Hepatocyte (in vitro differentiated cells): ENCODE results near the gene GDPD5.

Source experiments
- EZH2 ChIP-seq: fragments of 200-600 bp; sonication (generic); IDR thresholded peaks from 2 replicates; pipeline ENCODE4 v1.6.1; 2016; ENCODE audit warnings: antibody characterized with exemption, mild to moderate bottlenecking, borderline replicate concordance
- TF ChIP-seq, protein P1 (sequence below): fragments of 200-600 bp; sonication (generic); IDR thresholded peaks from 2 replicates; pipeline ENCODE4 v1.5.1; 2016; ENCODE audit warnings: antibody characterized with exemption, mild to moderate bottlenecking; ENCODE audit not compliant: poor library complexity

DNA sequence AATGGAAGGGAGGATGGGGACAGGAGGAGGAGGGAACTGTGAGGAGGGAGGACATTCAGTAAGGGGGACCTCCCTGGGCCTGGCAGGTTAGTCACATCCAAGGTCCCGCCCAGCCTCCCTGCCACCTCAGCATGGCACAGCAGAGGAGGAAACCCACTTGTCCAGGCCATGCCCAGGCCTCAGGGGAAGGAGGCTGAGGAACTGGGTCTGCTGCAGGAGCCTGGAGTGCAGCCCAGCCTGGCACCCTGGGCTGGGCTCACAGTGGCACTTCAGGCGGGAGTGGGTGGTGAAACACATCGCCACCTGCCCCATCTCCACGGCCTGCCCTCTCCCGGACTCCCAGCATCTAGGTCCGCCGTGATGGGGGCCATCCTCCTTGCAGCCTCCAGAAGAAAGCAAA, 75.5 kb downstream of the GDPD5 start:
- TF ChIP-seq, protein P1, sequence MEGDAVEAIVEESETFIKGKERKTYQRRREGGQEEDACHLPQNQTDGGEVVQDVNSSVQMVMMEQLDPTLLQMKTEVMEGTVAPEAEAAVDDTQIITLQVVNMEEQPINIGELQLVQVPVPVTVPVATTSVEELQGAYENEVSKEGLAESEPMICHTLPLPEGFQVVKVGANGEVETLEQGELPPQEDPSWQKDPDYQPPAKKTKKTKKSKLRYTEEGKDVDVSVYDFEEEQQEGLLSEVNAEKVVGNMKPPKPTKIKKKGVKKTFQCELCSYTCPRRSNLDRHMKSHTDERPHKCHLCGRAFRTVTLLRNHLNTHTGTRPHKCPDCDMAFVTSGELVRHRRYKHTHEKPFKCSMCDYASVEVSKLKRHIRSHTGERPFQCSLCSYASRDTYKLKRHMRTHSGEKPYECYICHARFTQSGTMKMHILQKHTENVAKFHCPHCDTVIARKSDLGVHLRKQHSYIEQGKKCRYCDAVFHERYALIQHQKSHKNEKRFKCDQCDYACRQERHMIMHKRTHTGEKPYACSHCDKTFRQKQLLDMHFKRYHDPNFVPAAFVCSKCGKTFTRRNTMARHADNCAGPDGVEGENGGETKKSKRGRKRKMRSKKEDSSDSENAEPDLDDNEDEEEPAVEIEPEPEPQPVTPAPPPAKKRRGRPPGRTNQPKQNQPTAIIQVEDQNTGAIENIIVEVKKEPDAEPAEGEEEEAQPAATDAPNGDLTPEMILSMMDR = no peak
- no peak for TF ChIP-seq EZH2
